CD1c-positive myeloid dendritic cell (primary cell): ENCODE data around the gene UPF1.
A peak's percentile ranks its signal among the peaks of the same experiment; 100 is the strongest.

ENCODE experiments used
- DNase-seq: peaks from one replicate; pipeline ENCODE4 v3.0.0-alpha.2; 2016; ENCODE audit errors: extremely low spot score

The UPF1 gene

DNA sequence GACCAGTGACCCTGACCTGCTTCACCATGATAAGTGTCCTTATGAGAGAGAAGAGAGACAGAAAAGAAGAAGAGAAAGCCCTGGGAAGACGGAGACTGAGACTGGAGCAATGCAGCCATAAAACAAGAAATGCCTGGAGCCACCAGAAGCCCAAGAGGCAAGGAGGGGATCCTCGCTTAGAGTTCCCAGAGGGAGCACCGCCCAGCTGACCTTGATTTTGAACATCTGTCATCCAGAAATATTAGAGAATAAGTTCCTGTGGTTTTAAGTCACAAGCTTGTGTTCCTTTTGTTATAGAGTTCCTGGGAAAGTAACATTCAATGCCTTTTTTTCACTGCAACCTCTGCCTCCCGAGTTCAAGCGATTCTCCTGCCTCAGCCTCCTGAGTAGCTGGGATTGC, 44.0 kb downstream of the UPF1 start:
- DNase-seq = no peak

DNA sequence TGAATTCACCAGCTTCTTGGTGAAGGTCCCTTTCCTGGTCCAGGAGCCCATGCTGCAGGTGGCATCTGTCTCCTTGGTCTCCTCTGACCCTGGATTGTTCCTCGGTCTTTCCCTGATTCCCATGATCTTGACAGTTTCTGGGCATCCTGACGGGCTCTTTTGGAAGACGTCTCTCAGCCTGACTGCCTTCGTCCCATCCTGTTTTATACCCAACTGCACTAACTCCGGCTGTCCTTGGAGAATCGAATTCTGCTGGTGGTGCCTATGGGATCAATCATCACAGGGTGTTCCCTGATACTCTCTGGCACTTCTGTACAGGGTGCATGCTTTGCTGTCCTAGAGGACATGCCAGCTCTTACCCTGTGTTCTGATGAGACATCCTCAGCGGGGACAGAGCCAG, 45.1 kb downstream of the UPF1 start:
- no peak for DNase-seq

DNA sequence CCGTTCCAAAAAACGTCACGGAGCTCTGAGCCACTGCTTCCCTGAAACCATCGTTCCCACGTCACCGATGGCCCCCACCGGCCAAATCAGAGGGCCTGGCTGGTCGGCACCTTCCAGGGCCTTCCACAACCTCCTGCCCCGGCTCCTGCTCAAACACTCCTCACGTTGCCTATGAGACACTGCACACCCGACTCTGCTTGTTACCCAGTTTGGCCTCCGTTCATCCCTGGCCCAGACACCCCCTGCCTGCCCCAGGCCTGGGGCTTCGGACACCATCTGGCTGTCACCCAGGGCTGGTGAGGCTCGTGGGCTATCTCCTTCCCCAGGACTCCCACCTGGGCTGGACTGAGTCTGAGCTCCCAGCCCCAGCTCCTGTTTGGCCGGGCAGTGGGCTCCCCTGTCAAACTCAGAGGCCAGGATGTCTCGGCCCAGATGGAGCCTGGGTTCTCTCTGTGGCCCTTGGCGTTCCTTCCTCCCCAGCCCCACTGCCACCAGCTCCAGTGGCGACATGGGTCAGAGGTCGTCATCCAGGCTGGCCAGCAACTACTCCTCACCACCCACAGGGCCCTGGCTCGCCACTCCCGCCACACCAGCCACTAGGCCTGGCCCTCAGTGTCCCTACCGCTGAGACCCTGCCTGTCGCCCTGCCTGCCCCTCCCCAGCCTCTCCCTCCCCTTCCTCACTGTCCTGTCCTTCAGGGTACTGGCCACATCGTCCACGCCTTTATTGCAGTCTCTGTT, 46.5 kb downstream of the UPF1 start:
- no peak for DNase-seq

DNA sequence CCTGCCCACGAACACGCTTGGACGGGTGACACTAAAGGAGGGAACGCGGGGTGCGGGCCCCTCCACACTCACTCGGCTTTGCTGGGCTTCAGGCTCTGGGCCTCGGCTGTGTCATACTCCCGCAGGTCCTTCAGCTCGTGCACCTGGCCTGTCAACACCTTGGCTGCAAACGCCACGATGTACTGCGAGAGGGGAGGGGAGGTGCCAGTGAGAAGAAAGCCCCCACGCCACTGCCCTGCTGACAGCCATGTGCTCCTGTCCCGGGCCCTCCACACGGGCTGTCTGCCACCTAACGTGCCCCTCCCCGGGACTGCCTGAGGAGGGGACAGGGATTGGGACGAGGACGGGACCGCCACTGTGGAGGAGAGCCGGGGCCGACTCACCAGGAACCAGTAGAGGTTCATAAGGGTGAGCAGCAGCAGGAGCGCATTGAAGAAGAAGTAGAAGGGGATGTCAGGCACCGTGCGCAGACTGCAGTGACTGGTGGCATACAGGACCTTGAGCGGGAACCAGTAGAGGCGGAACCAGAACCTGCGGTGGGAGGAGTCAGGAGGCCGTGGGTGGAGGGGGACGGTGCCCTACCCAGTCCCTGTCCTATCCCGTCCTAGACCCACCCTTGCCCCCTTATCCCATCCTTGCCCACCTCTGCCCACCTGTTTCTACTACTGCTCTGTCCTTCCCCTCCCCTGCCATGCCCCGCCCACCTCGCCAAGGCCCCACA, 47.3 kb downstream of the UPF1 start:
- DNase-seq = no peak

DNA sequence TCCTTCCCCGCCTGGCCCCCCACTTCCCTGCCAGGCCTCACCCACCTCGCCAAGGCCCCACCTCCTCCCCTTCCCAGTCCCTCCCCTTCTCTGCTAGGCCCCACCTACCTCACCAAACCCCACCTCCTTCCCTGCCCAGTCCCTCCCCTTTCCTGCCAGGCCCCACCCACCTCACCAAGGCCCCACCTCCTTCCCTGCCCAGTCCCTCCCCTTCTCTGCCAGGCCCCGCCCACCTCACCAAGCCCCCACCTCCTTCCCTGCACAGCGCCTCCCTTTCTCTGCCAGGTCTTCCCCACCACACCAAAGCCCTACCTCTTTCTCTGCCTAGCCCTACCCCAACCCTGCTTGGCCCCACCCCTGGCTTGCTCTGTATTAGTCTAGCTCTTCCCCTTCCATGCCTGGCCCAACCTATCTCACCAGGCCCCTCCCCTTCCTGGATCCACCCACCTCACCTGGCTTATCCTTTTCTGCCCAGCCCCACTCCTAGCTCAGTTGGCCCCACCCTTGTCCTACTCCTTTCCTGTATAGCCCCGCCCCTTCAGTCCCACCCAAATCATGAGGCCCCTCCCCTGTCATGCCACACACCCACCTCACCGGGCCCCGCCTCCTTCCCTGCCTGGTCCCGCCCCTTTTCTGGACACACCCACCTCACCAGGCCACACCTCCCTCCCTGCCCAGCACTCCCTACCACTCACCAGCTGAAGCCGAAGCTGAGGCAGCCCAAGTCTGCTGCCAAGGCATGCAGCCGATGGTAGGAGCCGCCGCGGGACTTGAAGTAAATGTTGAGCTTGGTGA, 48.0 kb downstream of the UPF1 start:
- DNase-seq = peak; percentile 30

DNA sequence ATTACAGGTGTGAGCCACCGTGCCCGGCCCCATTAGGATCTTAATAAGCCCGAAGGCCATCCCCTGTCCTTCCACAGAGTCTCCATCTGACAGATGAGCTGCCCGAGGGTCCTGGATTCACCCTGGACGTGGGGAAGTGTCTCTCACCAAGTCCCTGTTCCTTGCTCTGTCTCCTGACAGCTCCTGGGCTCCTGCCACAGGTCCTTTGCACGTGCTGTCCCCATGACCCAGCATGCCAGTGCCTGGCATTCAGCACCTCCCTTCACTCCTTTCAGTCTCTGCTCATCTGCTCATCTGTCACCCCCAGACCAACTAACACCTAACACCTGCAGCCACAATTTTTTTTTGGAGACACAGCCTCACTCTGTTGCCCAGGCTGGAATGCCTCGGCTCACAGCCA, 49.7 kb downstream of the UPF1 start:
- DNase-seq = no peak

DNA sequence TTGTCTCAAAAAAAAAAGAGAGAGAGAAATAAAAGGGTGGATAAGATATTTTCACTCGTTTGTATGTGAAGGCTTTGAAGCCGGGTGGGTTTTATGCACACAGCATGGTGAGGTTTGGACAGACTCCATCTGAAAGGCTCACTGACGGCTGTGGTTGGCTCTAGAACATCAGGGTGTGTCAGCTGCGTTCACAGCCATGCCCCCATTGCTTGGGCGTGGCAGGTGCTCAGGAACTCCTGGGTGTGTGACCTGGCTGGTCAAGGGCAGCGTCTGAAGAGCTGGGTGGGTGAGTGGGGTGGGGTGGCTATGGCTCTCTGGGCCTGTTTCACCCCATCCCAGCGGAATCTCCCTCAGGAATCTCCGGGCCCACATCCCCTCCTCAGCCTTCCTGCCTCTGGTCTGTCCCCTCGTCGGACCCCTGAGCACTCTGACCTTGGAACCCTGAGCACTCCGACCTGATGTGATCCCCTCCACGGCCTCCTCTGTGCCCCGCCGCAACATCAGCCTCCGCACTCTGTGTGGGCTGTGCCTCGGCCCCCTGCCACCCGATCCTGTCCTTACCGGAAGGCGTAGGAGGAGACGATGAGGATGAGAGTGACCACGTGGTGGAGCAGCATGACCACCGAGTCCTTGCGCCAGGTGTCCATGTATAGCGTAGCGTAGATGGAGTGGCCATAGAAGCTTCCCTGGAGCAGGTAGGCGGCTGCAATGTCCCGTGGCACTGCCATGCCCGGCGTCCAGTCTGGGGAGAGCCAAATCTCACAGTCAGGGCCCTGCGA, 52.0 kb downstream of the UPF1 start:
- no peak for DNase-seq

DNA sequence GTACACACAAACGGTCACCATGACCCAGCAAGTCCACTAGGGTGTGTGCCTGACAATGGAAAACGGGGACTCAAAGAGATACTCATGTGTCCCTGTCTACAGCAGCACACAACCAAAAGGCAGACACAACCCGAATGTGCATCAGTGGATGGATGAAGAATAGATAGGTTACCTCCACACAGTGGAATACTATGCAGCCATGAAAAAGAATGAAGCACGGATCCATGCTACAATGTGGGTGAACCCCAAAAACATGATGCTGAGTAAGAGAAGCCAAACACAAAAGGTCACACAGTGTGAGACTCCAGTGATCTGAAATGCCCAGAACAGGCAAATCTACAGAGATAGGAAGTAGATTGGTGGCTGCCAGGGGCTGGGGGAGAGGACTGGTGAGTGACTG, 55.2 kb downstream of the UPF1 start:
- DNase-seq = no peak

DNA sequence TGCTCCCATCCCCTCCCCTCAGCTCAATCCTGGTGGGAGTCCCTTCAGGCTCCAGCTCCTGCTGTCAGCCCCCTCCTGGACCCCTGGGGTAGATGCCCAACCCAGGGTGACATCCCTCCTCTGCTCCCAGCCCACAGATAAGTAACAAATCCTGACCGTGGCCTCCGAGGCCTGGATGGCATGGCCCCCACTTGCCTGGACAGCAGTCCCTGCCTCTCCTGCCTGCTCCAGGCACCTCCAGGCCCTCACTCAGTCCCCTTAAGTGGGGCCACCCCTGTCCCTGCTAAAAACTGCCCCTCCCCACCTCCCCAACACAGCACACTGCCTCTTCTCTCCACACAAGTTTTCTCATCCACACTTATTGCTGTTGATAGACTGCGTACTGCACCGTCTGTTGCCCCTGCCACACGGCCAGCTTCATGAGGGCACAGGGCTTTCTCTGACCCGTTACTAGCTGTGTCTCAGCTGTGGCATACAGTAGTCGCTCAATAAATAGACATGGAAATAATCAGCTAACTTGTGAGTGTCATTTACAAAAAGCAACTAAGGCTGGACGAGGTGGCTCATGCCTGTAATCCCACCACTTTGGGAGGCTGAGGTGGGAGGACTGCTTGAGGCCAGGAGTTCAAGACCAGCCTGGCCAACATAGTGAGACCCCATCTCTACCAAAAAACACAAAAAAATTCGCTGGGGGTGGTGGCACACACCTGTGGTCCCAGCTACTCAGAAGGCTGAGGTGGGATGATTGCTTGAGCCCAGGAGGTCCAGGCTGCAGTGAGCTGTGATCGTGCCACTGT, 58.4 kb downstream of the UPF1 start:
- no peak for DNase-seq

DNA sequence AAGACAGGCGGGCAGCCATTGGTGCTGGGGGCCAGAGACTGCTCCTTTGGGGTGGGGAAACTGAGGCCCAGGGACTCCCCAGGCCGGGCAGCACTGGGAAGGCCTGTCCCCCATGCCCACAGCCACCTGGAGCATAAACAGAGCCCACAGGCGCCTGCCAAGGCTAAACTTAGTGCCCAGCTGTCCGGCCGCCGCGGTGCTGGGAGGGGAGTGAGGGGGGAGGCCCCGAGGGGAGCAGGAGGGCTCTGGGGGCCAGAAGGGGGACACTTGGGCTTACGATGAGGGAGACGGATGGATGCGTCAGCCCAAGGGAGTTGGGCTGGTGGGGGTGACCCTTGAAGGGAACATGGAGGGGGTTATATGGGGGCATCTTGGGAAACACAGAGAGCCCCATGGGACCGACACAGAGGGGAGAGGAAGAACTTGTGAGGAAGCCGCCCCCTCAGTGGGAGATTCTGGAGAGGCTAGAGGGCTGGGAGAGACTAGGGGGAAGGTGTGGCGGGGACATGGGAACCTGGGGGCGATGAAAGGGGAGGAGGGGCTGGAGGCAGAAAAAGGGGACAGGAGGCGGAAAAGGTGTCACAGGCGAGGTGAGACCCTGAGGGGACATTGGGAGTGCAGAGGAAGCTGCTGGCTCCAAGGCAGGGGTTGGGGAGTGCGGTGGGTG, 62.0 kb downstream of the UPF1 start:
- DNase-seq = no peak

DNA sequence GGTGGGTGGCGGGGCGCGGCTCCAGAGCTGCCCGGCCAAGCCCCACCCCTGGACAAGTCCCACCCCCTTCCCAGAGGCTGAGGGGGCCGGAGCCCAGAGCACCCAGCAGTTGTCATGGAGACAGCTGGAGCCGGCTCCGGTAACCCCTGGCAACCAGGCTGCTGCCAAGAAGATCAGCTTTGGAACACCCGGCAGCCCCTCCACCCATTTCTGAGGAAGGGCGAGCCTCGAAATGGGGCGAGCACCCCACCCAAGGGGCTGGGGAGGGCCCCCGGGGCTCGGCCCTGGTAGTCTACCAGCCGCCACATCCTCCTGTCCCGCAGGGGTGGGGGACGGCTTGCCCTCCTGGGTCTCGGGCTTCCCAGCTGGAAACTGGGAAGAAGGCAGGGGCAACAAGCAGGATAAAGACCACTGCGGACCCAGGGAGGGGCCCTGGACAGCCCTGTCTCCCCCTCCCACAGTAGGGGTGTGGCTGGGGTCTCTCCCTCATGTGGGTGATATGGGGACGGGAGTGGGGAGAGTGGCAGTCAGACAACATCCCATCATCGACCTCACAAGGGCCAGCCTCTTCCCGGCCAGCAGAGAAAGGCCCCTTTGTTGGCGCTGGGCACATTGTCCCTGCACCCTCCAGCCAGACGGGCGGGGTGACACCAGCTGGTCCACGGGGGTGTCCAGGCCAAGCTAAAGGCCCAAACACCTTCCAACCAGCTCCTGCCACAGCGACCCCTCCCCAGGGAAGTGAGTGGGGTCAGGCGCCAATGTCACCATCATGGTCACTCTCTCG, 62.7 kb downstream of the UPF1 start:
- DNase-seq = no peak

DNA sequence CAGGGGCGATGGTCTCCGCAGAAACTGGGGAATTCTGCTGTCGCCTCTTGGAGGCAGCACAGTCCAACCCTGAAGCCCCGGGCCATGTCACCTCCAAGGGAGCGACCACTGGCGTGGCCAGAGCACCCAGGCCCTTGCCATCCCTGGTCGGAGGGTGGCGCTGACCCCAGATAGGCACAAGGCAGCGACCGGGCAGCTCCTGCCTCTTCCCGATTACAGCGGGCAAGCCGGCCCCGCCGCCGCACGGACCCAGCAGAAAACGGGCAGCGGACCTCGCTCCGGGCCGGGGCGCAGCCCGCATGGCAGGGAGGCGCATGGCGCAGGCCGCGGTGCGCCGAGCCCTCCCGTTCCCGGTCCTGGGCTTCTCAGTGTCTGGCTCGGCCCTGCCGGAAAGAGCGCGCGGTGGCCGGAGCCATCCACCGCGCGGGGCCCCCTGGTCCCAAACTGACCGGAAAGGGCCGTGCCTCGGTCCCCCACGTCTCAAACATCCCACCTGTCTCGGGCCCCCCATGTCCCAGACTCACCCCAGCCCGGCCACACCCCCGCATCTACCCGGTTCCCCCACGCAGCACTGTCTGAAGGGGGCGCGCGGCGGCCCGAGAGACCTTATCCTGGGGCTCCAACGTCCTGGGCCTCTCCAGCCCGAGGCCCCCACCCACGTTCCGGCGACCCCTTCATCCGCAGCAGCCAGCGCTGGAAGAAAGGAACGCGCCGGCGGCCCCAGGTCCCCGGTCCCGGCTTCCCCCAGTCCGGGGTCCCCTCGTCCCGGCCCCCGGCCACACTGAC, 63.5 kb downstream of the UPF1 start:
- DNase-seq = peak; percentile 23

DNA sequence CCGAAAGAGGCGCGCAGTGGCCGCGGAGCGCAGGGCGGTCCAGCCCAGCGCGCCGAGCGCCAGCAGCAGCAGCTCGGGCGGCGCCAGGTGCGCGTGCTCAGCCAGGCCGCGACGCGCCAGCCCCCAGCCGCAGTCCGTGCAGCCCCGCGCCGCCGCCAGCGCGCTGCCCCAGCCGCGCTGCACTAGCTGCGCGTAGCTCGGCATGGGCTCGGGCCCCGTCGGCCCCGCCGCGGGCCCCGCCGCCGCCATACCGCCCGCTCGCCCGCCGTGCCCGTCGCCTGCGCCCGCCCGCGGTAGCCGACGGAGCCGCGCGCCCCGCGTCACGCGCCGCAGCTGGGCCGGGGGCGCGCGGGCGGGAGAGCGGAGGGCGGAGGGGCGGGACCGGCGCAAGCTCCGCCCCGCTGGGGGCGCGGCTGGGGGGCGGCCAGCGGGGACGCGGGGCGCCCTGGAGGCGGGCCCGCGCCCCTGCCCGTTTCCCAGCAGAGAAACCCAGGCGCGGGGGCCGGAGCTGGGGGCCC, 64.1 kb downstream of the UPF1 start, which contains the start of gene CERS1:
TSS of gene CERS1 (minus strand) at position 335 of the 518 bp plus-strand sequence. CDS start at position 249, 86 bp downstream.
- DNase-seq = peak; percentile 6

DNA sequence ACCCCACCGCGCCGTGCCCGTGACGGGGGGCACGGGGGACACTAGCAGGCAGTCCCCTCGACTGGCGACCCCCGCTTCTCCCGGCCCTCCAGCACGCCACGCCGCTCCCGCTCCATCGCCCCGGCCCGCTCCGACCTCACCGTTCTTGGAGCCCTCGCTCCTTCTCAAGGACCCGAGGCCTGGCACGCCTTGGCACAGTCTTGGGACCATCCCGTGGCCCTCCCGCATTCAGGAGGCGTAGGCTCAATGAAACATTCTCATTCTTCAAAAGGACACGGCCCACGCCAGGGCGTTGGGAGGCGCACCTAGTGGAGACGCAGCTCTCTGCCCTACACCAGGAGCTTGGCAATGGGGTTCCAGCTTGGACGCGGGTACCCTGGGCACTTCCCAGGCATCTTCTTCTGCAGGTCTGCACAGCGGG, 64.7 kb downstream of the UPF1 start:
- DNase-seq = no peak

DNA sequence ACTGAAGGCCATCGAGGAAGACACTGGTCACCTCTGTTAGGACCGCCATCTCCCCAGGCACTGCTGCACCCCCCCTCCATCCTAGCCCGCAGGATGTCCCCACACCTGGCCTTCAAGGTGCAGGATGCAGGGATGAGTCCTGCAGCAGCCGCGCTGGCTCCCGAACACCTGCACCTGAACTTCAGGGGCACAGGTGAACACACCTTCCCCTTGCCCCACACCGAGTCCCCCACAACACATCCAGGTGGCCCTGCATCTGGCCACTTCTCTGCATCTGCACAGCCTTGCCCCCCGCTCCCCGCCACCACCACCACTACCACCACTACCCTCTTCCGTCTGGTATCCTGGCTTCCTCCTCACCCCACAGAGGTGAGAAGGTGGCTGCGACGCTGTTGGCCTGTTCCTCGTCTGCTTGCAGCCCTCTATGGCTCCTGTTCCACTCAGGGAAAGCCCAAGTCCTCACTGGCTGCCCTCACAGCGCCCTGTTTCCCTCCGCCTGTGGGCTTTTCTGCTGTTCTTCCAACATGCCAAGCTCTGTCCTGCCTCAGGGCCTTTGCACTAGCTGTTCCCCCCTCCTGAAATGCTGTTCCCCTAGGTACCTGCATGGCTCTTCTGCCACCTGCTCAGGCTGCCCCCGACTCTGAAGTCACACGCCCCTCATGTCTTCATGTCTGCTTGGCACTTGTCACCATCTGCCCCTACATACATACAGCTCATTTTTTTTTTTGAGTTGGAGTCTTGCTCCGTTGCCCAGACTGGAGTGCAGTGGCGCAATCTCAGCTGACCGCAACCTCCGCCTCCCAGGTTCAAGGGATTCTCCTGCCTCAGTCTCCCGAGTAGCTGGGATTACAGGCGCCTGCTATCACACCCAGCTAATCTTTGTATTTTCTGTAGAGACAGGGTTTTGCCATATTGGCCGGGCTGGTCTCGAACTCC, 65.6 kb downstream of the UPF1 start:
- no peak for DNase-seq

DNA sequence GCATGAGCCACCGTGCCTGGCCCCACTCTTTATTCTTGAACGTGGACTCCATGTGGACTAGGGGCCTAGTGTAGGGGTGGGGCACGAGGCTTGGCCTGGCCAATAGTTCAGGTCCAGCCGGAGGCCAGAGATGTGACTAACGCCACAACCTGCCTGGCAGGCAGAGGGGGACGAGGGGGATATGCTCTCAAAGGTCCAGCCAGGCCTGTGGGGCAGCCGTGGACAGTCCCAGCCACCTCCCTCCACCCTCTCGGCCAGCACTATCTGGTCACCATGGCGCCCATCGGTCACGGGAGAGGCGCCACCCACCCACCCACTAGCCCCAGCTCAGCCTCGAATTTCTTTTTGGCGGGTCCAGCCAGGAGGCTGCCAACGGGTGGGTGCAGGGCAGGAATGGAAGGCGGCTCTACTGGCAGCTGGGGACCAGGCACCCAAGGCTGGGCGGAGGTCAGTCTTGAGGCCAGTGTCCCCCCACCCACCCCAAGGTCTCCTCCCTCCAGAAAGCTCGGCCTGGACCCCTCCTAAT, 66.4 kb downstream of the UPF1 start:
- peak; percentile 12 for DNase-seq
